Tibial nerve (tissue), 3 donors: ENCODE measurements around the gene DNMT3A.

Source experiments
- CTCF ChIP-seq, 5 experiments: fragments of 200-600 bp in 3 of 5; fragments of 450-650 bp in 2 of 5; sonication (generic) in 3 of 5; IDR thresholded peaks; one replicate each; pipeline ENCODE4 v1.5.1; 2016 to 2019; ENCODE audit warnings: antibody characterized with exemption in 5 of 5, mild to moderate bottlenecking in 3 of 5, moderate library complexity in 2 of 5
- POLR2A ChIP-seq, 2 donors: fragments of 450-650 bp; IDR thresholded peaks; one replicate each; pipeline ENCODE4 v1.6.1; 2017; ENCODE audit warnings: antibody characterized with exemption in 2 of 2, mild to moderate bottlenecking in 2 of 2, moderate library complexity in 2 of 2

DNA sequence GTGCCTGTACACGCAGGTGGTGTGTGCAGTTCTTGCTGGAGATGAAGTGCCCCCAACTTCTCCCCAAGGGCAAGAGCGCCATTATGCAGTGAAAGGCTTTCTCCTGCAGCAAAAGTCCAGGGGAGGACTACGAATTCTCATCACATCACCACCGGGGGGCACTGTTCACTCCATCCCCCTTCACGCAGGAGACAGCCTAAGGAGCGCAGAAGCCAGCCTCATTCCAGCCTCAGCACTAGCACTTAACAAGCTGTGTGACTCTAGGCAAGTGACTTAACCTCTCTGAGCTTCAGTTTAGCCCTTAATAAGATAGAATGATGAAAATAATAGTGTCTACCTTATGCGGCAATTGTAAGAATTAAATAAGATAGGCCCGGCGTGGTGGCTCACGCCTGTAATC is 32.3 kb downstream of the DNMT3A start:
- TF ChIP-seq CTCF (IDR thresholded peaks at IDR 0.05) (peak in 3 of 5 experiments; percentile 24 to 35 (median 34)), POLR2A (IDR thresholded peaks at IDR 0.05) (no peak)
